Stimulated activated naive CD4-positive, alpha-beta T cell treated with Interleukin-2 at 50 U/mL for 16 hours (primary cell): ENCODE measurements around the gene MT4.
"Not testable (repeated sequence)": the region's sequence is repeated elsewhere in the genome, so short reads cannot be mapped to it uniquely, and the experiment has no call there.

ENCODE experiments used
- DNase-seq: peaks from one replicate; lab custom pipeline; 2025; lab: John Stamatoyannopoulos, UW

The MT4 gene

GRCh38 chr16:56559109-56559508 lies 5.8 kb upstream of the MT4 start:
- DNase-seq: no peak

- DNase-seq: no peak
Observed at GRCh38 chr16:56560447-56560846, 4.4 kb upstream of the MT4 start.

GRCh38 chr16:56561126-56561525 lies 3.7 kb upstream of the MT4 start:
- no peak for DNase-seq

- DNase-seq: no peak
Observed at GRCh38 chr16:56569971-56570370, 5.1 kb downstream of the MT4 start.

- no peak for DNase-seq
Observed at GRCh38 chr16:56571525-56571924, 6.7 kb downstream of the MT4 start.

GRCh38 chr16:56574625-56575024 lies 9.8 kb downstream of the MT4 start:
- no peak for DNase-seq

- peak; percentile 80 for DNase-seq
Observed at GRCh38 chr16:56576585-56577299, 11.9 kb downstream of the MT4 start.

- no peak for DNase-seq
Observed at GRCh38 chr16:56577300-56577625, 12.4 kb downstream of the MT4 start.

GRCh38 chr16:56580391-56581048 lies 15.6 kb downstream of the MT4 start:
- DNase-seq: no peak

GRCh38 chr16:56582911-56583310 lies 18.0 kb downstream of the MT4 start:
- not testable (repeated sequence) for DNase-seq

GRCh38 chr16:56583351-56584168 lies 18.7 kb downstream of the MT4 start:
- no peak for DNase-seq

GRCh38 chr16:56584276-56584675 lies 19.4 kb downstream of the MT4 start:
- no peak for DNase-seq

GRCh38 chr16:56588781-56589140 lies 23.9 kb downstream of the MT4 start:
- no peak for DNase-seq

GRCh38 chr16:56589141-56590039 lies 24.5 kb downstream of the MT4 start, which contains the start of gene MT3:
MT3 (plus strand) TSS chr16:56589528; CDS start chr16:56589591, 63 bp downstream.
- DNase-seq: no peak

GRCh38 chr16:56591377-56592060 lies 26.6 kb downstream of the MT4 start:
- no peak for DNase-seq

GRCh38 chr16:56593573-56594291 lies 28.9 kb downstream of the MT4 start:
- DNase-seq: no peak

- no peak for DNase-seq
Observed at GRCh38 chr16:56594292-56594619, 29.4 kb downstream of the MT4 start.

- DNase-seq: peak; percentile 18
Observed at GRCh38 chr16:56600398-56600999, 35.6 kb downstream of the MT4 start.

GRCh38 chr16:56601325-56601724 lies 36.5 kb downstream of the MT4 start:
- DNase-seq: no peak

- DNase-seq: no peak
Observed at GRCh38 chr16:56603589-56603988, 38.7 kb downstream of the MT4 start.
